Osteocyte (in vitro differentiated cells): ENCODE results near the gene MMP11. TPM values are rescaled to one million over a fixed set of nuclear protein-coding genes. Genes with fewer than 3 reads are reported as not detected.

Source experiments
- DNase-seq: peaks from one replicate; pipeline ENCODE4 v3.0.0; 2021; ENCODE audit warnings: mixed read lengths; ENCODE audit not compliant: unreplicated experiment; ENCODE audit errors: extremely low spot score
- H3K27ac Mint-ChIP-seq: one replicate; pipeline ENCODE4 v1.8.0; 2021; ENCODE audit warnings: mild to moderate bottlenecking, mixed read lengths; ENCODE audit not compliant: unreplicated experiment
- H3K27me3 Mint-ChIP-seq: one replicate; pipeline ENCODE4 v1.8.0; 2021; ENCODE audit warnings: mixed read lengths; ENCODE audit not compliant: unreplicated experiment
- H3K36me3 Mint-ChIP-seq: one replicate; pipeline ENCODE4 v1.8.0; 2021; ENCODE audit warnings: mixed read lengths; ENCODE audit not compliant: unreplicated experiment
- H3K4me1 Mint-ChIP-seq: one replicate; pipeline ENCODE4 v1.8.0; 2021; ENCODE audit warnings: mixed read lengths; ENCODE audit not compliant: unreplicated experiment
- H3K4me3 Mint-ChIP-seq: one replicate; pipeline ENCODE4 v1.8.0; 2021; ENCODE audit warnings: mild to moderate bottlenecking, moderate library complexity, mixed read lengths; ENCODE audit not compliant: unreplicated experiment
- H3K9me3 Mint-ChIP-seq: one replicate; pipeline ENCODE4 v1.8.0; 2021; ENCODE audit warnings: mixed read lengths; ENCODE audit not compliant: unreplicated experiment
- total RNA-seq: library from RNA; stranded (reverse); gene quantifications from 2 replicates; pipeline ENCODE4 v1.2.1, GENCODE V29; 2021
- TF ChIP-seq, protein P1 (sequence below): fragments of 200-600 bp; sonication (generic); IDR thresholded peaks from 2 replicates; pipeline ENCODE4 v1.5.0; 2021; ENCODE audit warnings: antibody characterized with exemption, mild to moderate bottlenecking, moderate library complexity

MMP11 gene
- total RNA-seq, 1 donor from 2014 or later, result 72.5 TPM

DNA sequence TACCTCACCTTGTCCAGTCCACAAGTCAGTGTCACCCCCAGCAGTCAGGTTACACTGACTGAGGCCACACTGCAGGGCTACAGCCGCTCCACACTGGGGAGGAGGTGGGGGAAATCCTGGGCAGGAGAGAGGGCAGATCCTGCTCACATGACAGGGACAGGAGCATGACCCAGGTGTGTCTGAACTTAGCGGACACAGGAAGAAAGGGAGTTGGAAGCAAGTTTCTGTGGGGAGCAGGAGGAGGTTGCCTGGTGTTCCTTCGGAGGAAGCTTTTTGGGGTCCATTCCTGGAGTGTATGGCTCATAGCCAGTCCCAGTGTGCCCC is 5.9 kb downstream of the MMP11 start:
- Mint-ChIP-seq H3K27ac (no peak overlapping the region), H3K4me1 (peaks cover 54% of the 10 kb centered on the region), H3K4me3 (no peak overlapping the region), H3K27me3 (no peaks in the 10 kb centered on the region), H3K9me3 (no peaks in the 10 kb centered on the region), H3K36me3 (peaks cover 3% of the 10 kb centered on the region)
- no peak for DNase-seq
- TF ChIP-seq, protein P1, sequence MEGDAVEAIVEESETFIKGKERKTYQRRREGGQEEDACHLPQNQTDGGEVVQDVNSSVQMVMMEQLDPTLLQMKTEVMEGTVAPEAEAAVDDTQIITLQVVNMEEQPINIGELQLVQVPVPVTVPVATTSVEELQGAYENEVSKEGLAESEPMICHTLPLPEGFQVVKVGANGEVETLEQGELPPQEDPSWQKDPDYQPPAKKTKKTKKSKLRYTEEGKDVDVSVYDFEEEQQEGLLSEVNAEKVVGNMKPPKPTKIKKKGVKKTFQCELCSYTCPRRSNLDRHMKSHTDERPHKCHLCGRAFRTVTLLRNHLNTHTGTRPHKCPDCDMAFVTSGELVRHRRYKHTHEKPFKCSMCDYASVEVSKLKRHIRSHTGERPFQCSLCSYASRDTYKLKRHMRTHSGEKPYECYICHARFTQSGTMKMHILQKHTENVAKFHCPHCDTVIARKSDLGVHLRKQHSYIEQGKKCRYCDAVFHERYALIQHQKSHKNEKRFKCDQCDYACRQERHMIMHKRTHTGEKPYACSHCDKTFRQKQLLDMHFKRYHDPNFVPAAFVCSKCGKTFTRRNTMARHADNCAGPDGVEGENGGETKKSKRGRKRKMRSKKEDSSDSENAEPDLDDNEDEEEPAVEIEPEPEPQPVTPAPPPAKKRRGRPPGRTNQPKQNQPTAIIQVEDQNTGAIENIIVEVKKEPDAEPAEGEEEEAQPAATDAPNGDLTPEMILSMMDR, result no peak

DNA sequence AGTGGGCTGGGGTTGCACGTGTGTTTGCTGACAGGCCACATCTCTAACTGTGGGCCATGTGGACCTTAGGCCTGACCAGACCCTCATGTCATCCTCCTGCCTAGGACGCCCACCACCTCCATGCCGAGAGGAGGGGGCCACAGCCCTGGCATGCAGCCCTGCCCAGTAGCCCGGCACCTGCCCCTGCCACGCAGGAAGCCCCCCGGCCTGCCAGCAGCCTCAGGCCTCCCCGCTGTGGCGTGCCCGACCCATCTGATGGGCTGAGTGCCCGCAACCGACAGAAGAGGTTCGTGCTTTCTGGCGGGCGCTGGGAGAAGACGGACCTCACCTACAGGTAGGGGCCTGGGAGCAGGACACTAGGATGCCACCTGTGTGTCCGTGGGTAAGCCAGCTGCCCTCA is 6.4 kb downstream of the MMP11 start:
- Mint-ChIP-seq H3K9me3 (no peaks in the 10 kb centered on the region), H3K27ac (no peak overlapping the region), H3K36me3 (peaks cover 3% of the 10 kb centered on the region), H3K4me1 (peaks cover 52% of the 10 kb centered on the region), H3K27me3 (no peaks in the 10 kb centered on the region), H3K4me3 (no peak overlapping the region)
- DNase-seq, result no peak
- TF ChIP-seq, protein P1, result no peak

DNA sequence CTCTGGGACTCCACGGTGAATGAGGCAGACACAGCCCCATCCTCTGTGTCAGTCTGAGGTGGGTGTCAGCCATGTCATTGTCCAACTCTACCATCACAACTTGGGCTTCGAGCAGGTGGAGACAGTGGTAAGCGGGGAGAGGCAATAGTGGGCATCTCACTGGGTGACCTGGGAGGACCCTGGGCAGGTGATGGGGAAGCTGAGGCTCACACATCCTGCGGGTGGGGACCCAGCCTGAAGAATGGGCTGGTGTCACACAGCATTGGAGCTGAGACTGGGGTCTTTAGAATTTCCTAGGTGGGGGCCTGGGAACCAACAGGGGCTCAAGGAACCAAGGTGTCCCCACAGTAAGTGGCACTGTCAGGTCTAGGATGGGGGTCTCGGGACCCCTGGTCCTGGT is 7.1 kb downstream of the MMP11 start:
- DNase-seq, result no peak
- H3K4me1 Mint-ChIP-seq, result peaks cover 52% of the 10 kb centered on the region
- H3K27ac Mint-ChIP-seq, result peak overlapping the region; percentile 47
- H3K27me3 Mint-ChIP-seq, result no peaks in the 10 kb centered on the region
- no peak overlapping the region for H3K4me3 Mint-ChIP-seq
- no peaks in the 10 kb centered on the region for H3K9me3 Mint-ChIP-seq
- peaks cover 3% of the 10 kb centered on the region for H3K36me3 Mint-ChIP-seq
- TF ChIP-seq, protein P1, result no peak

DNA sequence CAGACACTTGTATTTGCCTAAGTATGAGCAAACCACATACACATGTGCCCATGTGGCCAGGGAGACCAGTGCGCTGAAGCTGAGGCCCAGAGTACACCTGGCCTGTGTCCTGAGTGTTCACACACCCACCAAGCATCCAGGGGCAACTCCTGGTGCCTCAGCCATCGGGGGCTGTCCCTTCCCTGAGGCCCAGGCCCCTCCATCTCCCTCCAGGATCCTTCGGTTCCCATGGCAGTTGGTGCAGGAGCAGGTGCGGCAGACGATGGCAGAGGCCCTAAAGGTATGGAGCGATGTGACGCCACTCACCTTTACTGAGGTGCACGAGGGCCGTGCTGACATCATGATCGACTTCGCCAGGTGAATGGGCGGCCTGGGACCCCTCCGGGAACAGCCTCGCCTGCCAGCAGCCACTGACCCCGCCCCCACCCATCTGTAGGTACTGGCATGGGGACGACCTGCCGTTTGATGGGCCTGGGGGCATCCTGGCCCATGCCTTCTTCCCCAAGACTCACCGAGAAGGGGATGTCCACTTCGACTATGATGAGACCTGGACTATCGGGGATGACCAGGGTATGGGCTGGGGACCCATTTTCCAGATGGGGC is 7.6 kb downstream of the MMP11 start:
- Mint-ChIP-seq H3K4me1 (peaks cover 47% of the 10 kb centered on the region), H3K27me3 (no peaks in the 10 kb centered on the region), H3K36me3 (peaks cover 3% of the 10 kb centered on the region), H3K4me3 (no peak overlapping the region), H3K9me3 (no peaks in the 10 kb centered on the region), H3K27ac (no peak overlapping the region)
- DNase-seq, result no peak
- TF ChIP-seq, protein P1, result no peak

DNA sequence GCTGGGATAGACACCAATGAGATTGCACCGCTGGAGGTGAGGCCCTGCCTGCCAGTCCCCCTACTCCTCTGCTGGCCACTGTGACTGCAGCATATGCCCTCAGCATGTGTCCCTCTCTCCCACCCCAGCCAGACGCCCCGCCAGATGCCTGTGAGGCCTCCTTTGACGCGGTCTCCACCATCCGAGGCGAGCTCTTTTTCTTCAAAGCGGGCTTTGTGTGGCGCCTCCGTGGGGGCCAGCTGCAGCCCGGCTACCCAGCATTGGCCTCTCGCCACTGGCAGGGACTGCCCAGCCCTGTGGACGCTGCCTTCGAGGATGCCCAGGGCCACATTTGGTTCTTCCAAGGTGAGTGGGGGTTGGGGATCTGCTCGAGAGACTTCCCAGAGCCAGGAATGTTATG is 8.4 kb downstream of the MMP11 start:
- TF ChIP-seq, protein P1, result no peak
- Mint-ChIP-seq H3K36me3 (peaks cover 3% of the 10 kb centered on the region), H3K4me1 (peaks cover 39% of the 10 kb centered on the region), H3K9me3 (no peaks in the 10 kb centered on the region), H3K27ac (peak overlapping the region; percentile 78), H3K4me3 (no peak overlapping the region), H3K27me3 (no peaks in the 10 kb centered on the region)
- DNase-seq, result no peak
